Measurements from ENCODE around the gene SUPT3H. TPM values are rescaled to one million over a fixed set of nuclear protein-coding genes. Genes with fewer than 3 reads are reported as not detected.

The SUPT3H gene
- total and polyA plus RNA-seq, 9 donors = 10.3 to 23.1 (median 16.2) TPM

GRCh38 chr6:44995486-44996132, 382.1 kb downstream of the SUPT3H start:
- DNase-seq = no peak
- Histone ChIP-seq H3K9me3 (no peaks in the 10 kb centered on the region), H3K4me3 (no peak overlapping the region), H3K36me3 (no peaks in the 10 kb centered on the region), H3K27ac (no peak overlapping the region), H3K27me3 (no peaks in the 10 kb centered on the region), H3K4me1 (ENCODE audit: insufficient read depth) (no peaks in the 10 kb centered on the region)
- intact Hi-C loops (cut with DNase I) = no loop called here
- WGBS, 3 donors = 97 to 99% (median 98%) methylated on average over 3 of the region's 3 CpGs
- TF ChIP-seq POLR2A (IDR thresholded peaks at IDR 0.05) = no peak
- TF ChIP-seq EP300 (IDR thresholded peaks at IDR 0.05) = no peak
- no peak for TF ChIP-seq CTCF (IDR thresholded peaks at IDR 0.05)

DNA sequence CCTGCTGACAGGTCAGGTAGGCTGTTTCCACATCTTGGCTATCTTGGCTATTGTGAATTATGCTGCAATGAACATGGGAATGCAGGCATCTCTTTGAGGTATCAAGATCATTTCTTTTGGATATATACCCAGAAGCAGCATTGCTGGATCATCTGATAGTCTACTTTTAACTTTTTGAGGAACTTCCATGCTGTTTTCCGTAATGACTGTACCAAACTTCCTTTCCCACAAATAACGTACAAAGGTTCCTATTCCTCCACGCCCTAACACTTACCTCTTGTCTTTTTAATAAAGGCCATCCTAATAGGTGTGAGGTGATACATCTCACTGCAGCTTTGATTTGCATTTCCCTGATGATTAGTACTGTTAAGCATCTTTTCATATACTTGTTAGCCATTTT, 388.3 kb downstream of the SUPT3H start:
- WGBS, 3 donors = 94 to 98% (median 96%) methylated on average over 3 of the region's 3 CpGs
- intact Hi-C loops (cut with DNase I) = no loop called here
- H3K36me3 ChIP-seq = no peaks in the 10 kb centered on the region
- H3K27me3 ChIP-seq = no peaks in the 10 kb centered on the region
- no peak overlapping the region for H3K27ac ChIP-seq
- H3K4me3 ChIP-seq = no peak overlapping the region
- H3K4me1 ChIP-seq (ENCODE audit: insufficient read depth) = no peaks in the 10 kb centered on the region
- no peak for DNase-seq
- TF ChIP-seq POLR2A (IDR thresholded peaks at IDR 0.05) (no peak), EP300 (IDR thresholded peaks at IDR 0.05) (no peak), CTCF (IDR thresholded peaks at IDR 0.05) (no peak)
- no peaks in the 10 kb centered on the region for H3K9me3 ChIP-seq

- TF ChIP-seq EP300 (IDR thresholded peaks at IDR 0.05) (no peak), CTCF (IDR thresholded peaks at IDR 0.05) (no peak), POLR2A (IDR thresholded peaks at IDR 0.05) (no peak)
- 97 to 98% (median 97%) methylated on average over 4 of the region's 4 CpGs for WGBS, 3 donors
- intact Hi-C loops (cut with DNase I) = no loop called here
- Histone ChIP-seq H3K36me3 (no peaks in the 10 kb centered on the region), H3K4me1 (ENCODE audit: insufficient read depth) (no peaks in the 10 kb centered on the region), H3K9me3 (no peaks in the 10 kb centered on the region), H3K27ac (no peak overlapping the region), H3K4me3 (no peak overlapping the region), H3K27me3 (no peaks in the 10 kb centered on the region)
- DNase-seq = no peak
These were observed 392.7 kb downstream of the SUPT3H start for GRCh38 chr6:44985006-44985405.

- no peak for DNase-seq
- Histone ChIP-seq H3K27me3 (no peaks in the 10 kb centered on the region), H3K4me3 (no peak overlapping the region), H3K27ac (no peak overlapping the region), H3K36me3 (no peaks in the 10 kb centered on the region), H3K4me1 (ENCODE audit: insufficient read depth) (no peaks in the 10 kb centered on the region), H3K9me3 (no peaks in the 10 kb centered on the region)
- no peak for TF ChIP-seq EP300 (IDR thresholded peaks at IDR 0.05)
- TF ChIP-seq CTCF (IDR thresholded peaks at IDR 0.05) = no peak
- TF ChIP-seq POLR2A (IDR thresholded peaks at IDR 0.05) = no peak
- intact Hi-C loops (cut with DNase I) = no loop called here
- WGBS, 3 donors = 94 to 97% (median 96%) methylated on average over 4 of the region's 4 CpGs
These were observed 394.0 kb downstream of the SUPT3H start for GRCh38 chr6:44983467-44984365.

Data from ovary (tissue), 9 donors.